ENCODE data around the gene ANO3.

The ANO3 gene

DNA sequence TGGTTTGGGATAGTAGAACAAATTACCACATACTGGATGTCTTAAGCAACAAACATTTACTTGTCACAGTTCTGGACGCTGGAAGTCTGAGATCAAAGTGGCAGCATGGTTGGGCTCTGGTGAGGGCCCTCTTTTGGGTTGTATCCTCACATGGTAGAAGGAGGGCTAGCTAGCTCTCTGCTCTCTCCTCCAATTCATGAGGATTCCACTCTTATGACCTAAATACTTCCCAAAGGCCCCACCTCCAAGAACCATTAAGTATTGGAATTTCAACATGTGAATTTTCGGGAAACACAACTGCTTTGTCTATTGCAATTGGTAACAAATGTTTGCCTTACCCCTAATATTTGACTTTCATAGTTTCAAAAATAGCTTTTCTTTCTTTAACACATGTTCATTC, 187.5 kb downstream of the ANO3 start:
- H4K20me1 ChIP-seq (ENCODE audit: insufficient read depth, low read length, poor library complexity, severe bottlenecking) = no peaks in the 10 kb centered on the region
- no peaks in the 10 kb centered on the region for H3F3A ChIP-seq (ENCODE audit: low read depth)
- no peaks in the 10 kb centered on the region for H3K4me1 ChIP-seq (ENCODE audit: insufficient read depth, low read length, poor library complexity, severe bottlenecking)
- H3K9me2 ChIP-seq (replicated peaks; ENCODE audit: low read depth, low read length) = no peaks in the 10 kb centered on the region
- H3K4me2 ChIP-seq (ENCODE audit: low read depth, low read length, poor library complexity, severe bottlenecking) = no peak overlapping the region
- no peaks in the 10 kb centered on the region for H3K27me3 ChIP-seq (ENCODE audit: insufficient read depth, low read length, poor library complexity, severe bottlenecking)
- H3K9me3 ChIP-seq (ENCODE audit: insufficient read depth, low read depth, low read length) = no peaks in the 10 kb centered on the region
- no peak overlapping the region for H3K9ac ChIP-seq (ENCODE audit: low read depth, low read length, poor library complexity, severe bottlenecking)
- TF ChIP-seq EZH2phosphoT487 (IDR thresholded peaks at IDR 0.05; ENCODE audit: borderline replicate concordance) = no peak
- TF ChIP-seq, protein P1, sequence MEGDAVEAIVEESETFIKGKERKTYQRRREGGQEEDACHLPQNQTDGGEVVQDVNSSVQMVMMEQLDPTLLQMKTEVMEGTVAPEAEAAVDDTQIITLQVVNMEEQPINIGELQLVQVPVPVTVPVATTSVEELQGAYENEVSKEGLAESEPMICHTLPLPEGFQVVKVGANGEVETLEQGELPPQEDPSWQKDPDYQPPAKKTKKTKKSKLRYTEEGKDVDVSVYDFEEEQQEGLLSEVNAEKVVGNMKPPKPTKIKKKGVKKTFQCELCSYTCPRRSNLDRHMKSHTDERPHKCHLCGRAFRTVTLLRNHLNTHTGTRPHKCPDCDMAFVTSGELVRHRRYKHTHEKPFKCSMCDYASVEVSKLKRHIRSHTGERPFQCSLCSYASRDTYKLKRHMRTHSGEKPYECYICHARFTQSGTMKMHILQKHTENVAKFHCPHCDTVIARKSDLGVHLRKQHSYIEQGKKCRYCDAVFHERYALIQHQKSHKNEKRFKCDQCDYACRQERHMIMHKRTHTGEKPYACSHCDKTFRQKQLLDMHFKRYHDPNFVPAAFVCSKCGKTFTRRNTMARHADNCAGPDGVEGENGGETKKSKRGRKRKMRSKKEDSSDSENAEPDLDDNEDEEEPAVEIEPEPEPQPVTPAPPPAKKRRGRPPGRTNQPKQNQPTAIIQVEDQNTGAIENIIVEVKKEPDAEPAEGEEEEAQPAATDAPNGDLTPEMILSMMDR (conservative IDR thresholded peaks at IDR 0.05; ENCODE audit: low read length) = no peak
- H3K36me3 ChIP-seq (ENCODE audit: insufficient read depth, low read length) = no peaks in the 10 kb centered on the region
- H2AFZ ChIP-seq (ENCODE audit: low read length) = no peak overlapping the region
- H3K4me3 ChIP-seq (ENCODE audit: low read length, poor library complexity, severe bottlenecking) = no peak overlapping the region
- H3K79me2 ChIP-seq (ENCODE audit: insufficient read depth, low read length) = no peaks in the 10 kb centered on the region

DNA sequence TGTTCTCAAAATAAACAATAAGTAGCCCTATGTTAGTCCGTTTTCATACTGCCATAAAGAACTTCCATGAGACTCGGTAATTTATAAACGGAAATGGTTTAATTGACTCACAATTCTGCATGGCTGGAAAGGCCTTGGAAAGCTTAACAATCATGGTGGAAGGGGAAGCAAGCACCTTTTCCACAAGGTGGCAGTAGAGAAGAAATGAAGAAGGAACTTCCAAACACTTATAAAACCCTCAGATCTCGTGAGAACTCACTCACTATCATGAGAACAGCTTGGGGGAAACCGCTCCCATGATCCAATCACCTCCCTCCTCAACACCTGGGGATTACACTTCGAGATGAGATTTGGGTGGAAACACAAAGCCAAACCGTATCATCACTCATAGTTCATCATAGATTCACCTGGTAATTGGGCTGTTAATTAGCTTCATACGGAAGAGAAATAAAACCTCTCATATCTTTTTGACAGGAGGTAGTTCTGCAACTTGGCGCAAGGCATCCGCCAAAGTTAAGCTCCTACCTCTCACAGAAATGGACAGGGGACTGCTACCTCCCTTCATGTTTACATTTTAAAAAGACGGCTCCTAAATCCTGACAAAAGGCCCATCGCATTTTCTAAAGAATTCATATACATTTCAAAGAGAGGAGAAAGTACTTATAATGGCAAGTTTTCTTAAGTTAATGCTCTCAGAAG, 191.1 kb downstream of the ANO3 start:
- Histone ChIP-seq H3K36me3 (ENCODE audit: insufficient read depth, low read length) (no peaks in the 10 kb centered on the region), H3F3A (ENCODE audit: low read depth) (no peaks in the 10 kb centered on the region), H4K20me1 (ENCODE audit: insufficient read depth, low read length, poor library complexity, severe bottlenecking) (no peaks in the 10 kb centered on the region), H2AFZ (ENCODE audit: low read length) (no peak overlapping the region), H3K9ac (ENCODE audit: low read depth, low read length, poor library complexity, severe bottlenecking) (no peak overlapping the region), H3K4me2 (ENCODE audit: low read depth, low read length, poor library complexity, severe bottlenecking) (no peak overlapping the region), H3K79me2 (ENCODE audit: insufficient read depth, low read length) (no peaks in the 10 kb centered on the region), H3K4me1 (ENCODE audit: insufficient read depth, low read length, poor library complexity, severe bottlenecking) (no peaks in the 10 kb centered on the region), H3K4me3 (ENCODE audit: low read length, poor library complexity, severe bottlenecking) (no peak overlapping the region), H3K9me2 (replicated peaks; ENCODE audit: low read depth, low read length) (no peaks in the 10 kb centered on the region), H3K9me3 (ENCODE audit: insufficient read depth, low read depth, low read length) (no peaks in the 10 kb centered on the region), H3K27me3 (ENCODE audit: insufficient read depth, low read length, poor library complexity, severe bottlenecking) (no peaks in the 10 kb centered on the region)
- no peak for TF ChIP-seq EZH2phosphoT487 (IDR thresholded peaks at IDR 0.05; ENCODE audit: borderline replicate concordance)
- TF ChIP-seq, protein P1 (conservative IDR thresholded peaks at IDR 0.05; ENCODE audit: low read length) = peak; percentile 51

DNA sequence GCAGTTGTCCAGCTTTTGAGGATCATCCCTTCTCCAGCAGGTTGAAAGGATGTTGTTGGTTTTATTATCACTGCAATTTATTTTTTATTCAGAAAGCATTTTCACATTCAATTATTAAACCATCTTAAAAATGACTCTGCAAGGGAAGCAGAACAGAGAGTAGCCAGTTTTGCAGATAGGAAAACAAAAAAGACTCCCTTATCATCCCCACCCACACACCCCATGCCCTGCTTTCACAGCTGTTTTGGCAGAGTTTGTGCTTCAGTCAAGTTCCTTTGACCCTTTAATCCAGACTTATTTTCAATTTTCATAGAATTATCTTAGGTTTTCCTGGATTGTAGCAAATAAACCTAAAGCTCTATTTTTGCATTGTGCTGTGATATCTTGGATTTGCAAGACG, 195.8 kb downstream of the ANO3 start:
- Histone ChIP-seq H3K4me2 (ENCODE audit: low read depth, low read length, poor library complexity, severe bottlenecking) (no peak overlapping the region), H3K27me3 (ENCODE audit: insufficient read depth, low read length, poor library complexity, severe bottlenecking) (no peaks in the 10 kb centered on the region), H4K20me1 (ENCODE audit: insufficient read depth, low read length, poor library complexity, severe bottlenecking) (no peaks in the 10 kb centered on the region), H3K4me3 (ENCODE audit: low read length, poor library complexity, severe bottlenecking) (no peak overlapping the region), H3K79me2 (ENCODE audit: insufficient read depth, low read length) (no peaks in the 10 kb centered on the region), H3K9me2 (replicated peaks; ENCODE audit: low read depth, low read length) (no peaks in the 10 kb centered on the region), H3K9me3 (ENCODE audit: insufficient read depth, low read depth, low read length) (no peaks in the 10 kb centered on the region), H3F3A (ENCODE audit: low read depth) (no peaks in the 10 kb centered on the region), H3K9ac (ENCODE audit: low read depth, low read length, poor library complexity, severe bottlenecking) (no peak overlapping the region), H2AFZ (ENCODE audit: low read length) (no peak overlapping the region), H3K36me3 (ENCODE audit: insufficient read depth, low read length) (no peaks in the 10 kb centered on the region), H3K4me1 (ENCODE audit: insufficient read depth, low read length, poor library complexity, severe bottlenecking) (no peaks in the 10 kb centered on the region)
- TF ChIP-seq, protein P1 (conservative IDR thresholded peaks at IDR 0.05; ENCODE audit: low read length) = no peak
- TF ChIP-seq EZH2phosphoT487 (IDR thresholded peaks at IDR 0.05; ENCODE audit: borderline replicate concordance) = no peak
